Fibroblast of pulmonary artery (primary cell): ENCODE measurements around the gene PTPRN2.
"Not testable (repeated sequence)": the region's sequence is repeated elsewhere in the genome, so short reads cannot be mapped to it uniquely, and the experiment has no call there.

Source experiments
- DNase-seq: peaks from one replicate; pipeline ENCODE4 v3.0.0-alpha.2; 2010; ENCODE audit warnings: low read depth
- H3K4me3 ChIP-seq: replicated peaks from 2 replicates; pipeline ENCODE4 v1.5.1; 2011; ENCODE audit warnings: low read depth, mild to moderate bottlenecking, control low read depth, low read length, moderate library complexity
- CTCF ChIP-seq: IDR thresholded peaks from 2 replicates; pipeline ENCODE4 v1.5.1; 2011; ENCODE audit warnings: mild to moderate bottlenecking, control low read depth, low read length, inconsistent platforms; ENCODE audit errors: missing control alignments

PTPRN2 gene

DNA sequence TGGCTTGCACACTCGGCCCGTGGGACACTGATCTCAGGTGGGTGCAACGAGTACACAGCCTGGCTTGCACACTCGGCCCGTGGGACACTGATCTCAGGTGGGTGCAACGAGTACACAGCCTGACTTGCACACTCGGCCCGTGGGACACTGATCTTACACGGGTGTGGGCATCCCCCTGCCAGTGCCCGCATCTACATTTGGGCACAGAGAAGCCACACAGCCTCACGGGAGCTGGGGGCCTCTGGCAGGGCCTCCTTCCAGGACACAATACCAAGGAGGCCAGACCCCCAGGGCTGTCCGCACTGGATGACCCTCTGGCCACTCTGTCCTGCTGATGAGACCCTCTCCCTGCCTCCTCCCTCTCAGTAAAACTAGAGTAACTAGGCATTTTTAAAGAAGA lies 920.4 kb downstream of the PTPRN2 start:
- no peak overlapping the region for H3K4me3 ChIP-seq
- TF ChIP-seq CTCF: no peak
- DNase-seq: no peak

- H3K4me3 ChIP-seq: no peak overlapping the region
- DNase-seq: no peak
- no peak for TF ChIP-seq CTCF
These were observed 921.0 kb downstream of the PTPRN2 start for GRCh38 chr7:157666530-157667040.

GRCh38 chr7:157665634-157665988 lies 922.0 kb downstream of the PTPRN2 start:
- not testable (repeated sequence) for H3K4me3 ChIP-seq, DNase-seq

GRCh38 chr7:157664871-157665633 lies 922.6 kb downstream of the PTPRN2 start:
- TF ChIP-seq CTCF: no peak
- DNase-seq: no peak
- H3K4me3 ChIP-seq: no peak overlapping the region

DNA sequence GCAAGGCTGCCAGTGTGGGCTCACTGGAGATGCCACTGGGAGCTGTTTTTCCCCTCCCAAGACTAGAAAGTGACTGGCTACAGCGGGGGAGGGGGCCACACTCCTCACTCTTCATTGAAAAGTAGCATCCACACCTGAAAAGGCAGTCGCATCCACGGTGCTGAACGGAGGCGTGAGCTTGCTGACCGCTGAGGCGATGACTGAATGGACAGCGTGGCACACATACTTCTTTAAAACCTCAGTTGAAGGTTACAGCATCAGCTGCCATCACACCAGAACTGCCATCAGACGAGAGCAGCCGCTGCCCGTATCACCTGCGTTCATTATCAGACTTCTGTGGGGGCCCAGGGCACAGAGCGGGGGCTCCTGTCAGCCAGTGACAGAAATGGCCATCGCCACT lies 923.6 kb downstream of the PTPRN2 start:
- DNase-seq: no peak
- no peak overlapping the region for H3K4me3 ChIP-seq
- no peak for TF ChIP-seq CTCF

DNA sequence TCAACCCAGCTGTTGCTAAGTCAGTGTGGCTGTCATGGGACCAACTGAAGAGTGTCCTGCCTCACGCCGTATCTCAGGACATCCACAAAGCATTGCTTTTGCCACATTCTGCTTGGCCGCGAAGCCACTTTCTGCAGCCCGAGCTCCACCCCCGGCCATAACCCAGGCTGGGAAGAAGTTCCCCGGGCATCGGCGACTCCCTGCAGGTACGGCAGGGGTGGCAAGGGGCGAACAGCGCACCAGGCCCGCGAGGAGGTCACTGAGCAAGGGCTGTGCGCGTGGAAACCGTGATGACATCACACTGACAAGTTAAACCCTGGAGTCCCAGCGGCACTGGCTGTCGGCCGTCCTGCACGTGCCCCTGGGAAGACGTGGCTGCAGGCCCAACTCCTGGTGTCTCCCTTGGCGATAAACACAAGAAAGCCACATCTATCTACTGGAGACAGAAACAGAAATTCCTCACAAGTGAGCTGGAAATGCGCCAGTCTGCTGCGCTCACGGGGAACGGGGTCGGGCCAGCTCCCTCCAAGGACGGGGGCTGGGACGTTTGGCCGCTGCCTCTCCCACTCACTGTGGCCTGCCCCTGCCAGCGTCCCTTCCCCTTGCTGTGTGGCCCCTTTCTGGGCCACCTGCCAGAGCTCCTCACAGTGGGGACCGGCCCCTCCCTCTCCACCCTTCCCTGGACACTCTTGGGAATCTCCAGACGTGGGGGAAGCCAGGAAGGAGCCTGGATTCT lies 924.5 kb downstream of the PTPRN2 start:
- H3K4me3 ChIP-seq: no peak overlapping the region
- no peak for DNase-seq
- no peak for TF ChIP-seq CTCF

DNA sequence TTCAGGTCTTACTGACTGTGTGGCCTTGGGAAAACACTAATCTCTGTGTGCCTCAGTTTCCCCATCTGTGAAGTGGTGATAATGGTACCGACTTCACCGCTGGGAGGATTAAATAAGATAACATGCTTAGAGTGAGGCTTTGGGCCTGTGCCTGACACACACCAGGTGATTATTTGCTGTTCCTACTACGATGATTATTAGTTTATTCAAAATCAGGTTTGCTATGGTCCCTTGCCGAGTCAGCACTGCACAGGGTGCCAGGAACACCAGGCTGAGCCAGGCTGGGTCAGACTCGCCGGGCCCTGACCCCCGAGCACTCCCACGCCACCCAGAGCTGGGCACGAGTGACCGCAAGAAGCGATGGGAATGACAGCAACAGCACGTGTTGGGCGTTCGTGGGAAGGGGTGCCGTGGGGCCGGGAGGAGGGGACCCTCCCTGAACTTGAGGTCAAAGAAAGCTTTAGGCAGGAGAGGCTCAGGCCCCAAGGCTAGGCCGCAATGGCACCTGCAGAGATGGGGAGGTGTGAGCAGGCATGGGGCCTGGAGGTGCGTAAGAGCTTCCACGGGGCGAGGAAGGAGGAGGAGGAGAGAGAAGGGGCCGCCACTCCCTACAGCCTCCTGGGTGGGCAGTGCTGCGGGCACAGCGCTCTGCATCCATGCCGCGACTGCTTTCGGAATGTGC lies 925.4 kb downstream of the PTPRN2 start:
- no peak overlapping the region for H3K4me3 ChIP-seq
- no peak for DNase-seq
- TF ChIP-seq CTCF: no peak
